ENCODE results near the gene LRRK1. TPM values are rescaled to one million over a fixed set of nuclear protein-coding genes. Genes with fewer than 3 reads are reported as not detected.

The LRRK1 gene
- total and polyA plus RNA-seq, 2 of the 13 experiments (the other 11 are each of a cell fraction or from before 2014, with no cell fraction given) = 0.13 to 1.2 TPM

- TF ChIP-seq MAFK (conservative IDR thresholded peaks at IDR 0.05 in 1 of 2, IDR thresholded peaks at IDR 0.05 in 1 of 2; ENCODE audit: low read length in 2 of 2) (no peak), THAP9 (CRISPR knock-in tag; IDR thresholded peaks at IDR 0.05; ENCODE audit: borderline replicate concordance) (no peak), SRF (IDR thresholded peaks at IDR 0.05; ENCODE audit: low read depth, low read length) (no peak), ZBTB26 (CRISPR knock-in tag; IDR thresholded peaks at IDR 0.05; ENCODE audit: borderline replicate concordance) (no peak), ZNF646 (CRISPR knock-in tag; IDR thresholded peaks at IDR 0.05) (peak; percentile 66; the same call in 1 of the 2 replicates), XRCC5 (optimal IDR thresholded peaks at IDR 0.05; ENCODE audit: low read length) (peak; percentile 82), EHMT2 (IDR thresholded peaks at IDR 0.05; ENCODE audit: borderline replicate concordance, low read depth, low read length) (no peak), WIZ (CRISPR knock-in tag; IDR thresholded peaks at IDR 0.05) (peak; percentile 82; the same call in 1 of the 2 replicates), THAP7 (CRISPR knock-in tag; IDR thresholded peaks at IDR 0.05) (no peak), PHF20 (CRISPR knock-in tag; IDR thresholded peaks at IDR 0.05) (no peak; the same call in 1 of the 2 replicates), AFF4 (CRISPR knock-in tag; IDR thresholded peaks at IDR 0.05) (0 out of 2 replicates have a peak, but pooled peaks have one; percentile 53), POLR2AphosphoS5 (IDR thresholded peaks at IDR 0.05; ENCODE audit: low read depth, low read length) (no peak)
Measured at GRCh38 chr15:101088788-101089578, 169.8 kb downstream of the LRRK1 start (continued).
